ENCODE results near the gene PRM2.
A peak's percentile ranks its signal among the peaks of the same experiment; 100 is the strongest.
"Not testable (repeated sequence)": the region's sequence is repeated elsewhere in the genome, so short reads cannot be mapped to it uniquely, and the experiment has no call there.

Gene PRM2

DNA sequence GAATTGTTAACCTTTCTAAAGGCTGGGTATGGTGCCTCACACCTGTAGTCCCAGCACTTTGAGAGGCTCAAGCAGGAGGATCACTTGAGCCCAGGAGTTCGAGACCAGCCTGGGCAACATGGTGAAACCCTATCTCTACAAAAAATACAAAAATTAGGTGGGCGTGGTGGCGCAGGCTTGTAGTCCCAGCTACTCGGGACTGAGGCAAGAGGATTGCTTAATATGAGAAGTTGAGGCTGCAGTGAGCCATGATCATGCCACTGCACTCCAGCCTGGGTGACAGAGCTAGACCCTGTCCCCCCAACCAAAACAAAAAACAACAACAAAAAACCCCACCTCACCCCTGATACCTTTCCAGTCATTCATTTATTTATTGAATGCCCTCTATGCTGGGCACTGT lies 13.4 kb upstream of the PRM2 start:
- DNase-seq, result not testable (repeated sequence)

DNA sequence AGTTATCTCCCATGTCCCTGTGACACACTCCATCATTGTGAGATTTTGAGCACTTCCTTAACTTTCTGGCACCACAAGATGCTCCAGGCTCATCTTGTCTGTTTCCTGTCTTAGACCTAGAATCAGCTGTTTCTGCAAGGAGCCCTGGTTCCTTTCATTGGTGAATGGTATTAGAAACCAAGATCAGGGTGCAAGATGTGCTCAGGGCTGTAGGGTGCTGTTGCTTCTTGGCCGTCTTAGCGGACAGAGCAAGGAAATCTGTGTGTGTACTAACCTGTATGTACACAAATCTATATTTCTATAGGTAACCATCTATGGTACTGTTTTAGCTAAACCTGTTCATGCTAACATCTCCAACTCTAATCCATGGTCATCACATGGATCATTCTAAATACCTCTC lies 12.9 kb upstream of the PRM2 start:
- DNase-seq, result no peak

DNA sequence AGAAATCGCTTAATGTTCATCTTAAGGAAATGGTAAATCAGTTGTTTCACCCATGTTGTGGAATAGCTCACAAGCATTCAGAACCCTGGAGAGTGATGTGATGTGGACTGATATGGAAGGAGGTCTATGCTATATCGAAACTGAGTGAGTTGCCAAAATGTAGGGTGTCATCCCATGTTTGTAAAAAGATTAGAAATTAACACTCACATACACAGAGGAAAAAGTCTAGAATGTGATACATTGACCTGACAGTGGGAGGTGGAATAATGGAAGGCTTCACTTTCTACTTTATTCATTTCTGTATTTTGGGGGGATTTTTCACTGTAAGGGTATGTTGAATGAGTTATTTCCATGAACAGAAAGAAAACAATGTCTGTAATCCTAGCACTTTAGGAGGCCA lies 9.6 kb upstream of the PRM2 start:
- DNase-seq, result no peak

DNA sequence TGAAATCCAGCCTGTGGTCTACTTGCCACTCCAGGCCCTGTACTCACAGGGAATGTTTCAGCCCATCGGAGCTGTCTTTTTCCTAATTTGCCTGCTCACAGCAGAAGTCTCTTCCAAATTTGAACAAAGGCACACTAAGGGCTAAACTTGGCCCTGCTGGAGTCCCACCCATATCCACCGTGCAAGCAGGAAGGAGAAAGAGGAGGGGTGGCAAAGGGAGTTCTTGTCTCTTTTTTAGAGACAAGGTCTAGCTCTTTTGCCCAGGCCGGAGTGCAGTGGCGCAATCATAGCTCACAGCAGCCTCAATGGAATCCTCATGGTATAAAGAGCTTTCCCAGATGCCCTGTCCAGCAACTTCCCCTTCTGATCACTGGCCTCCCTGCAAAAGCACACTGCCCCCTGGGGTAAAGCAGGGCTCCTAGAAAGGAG lies 7.6 kb upstream of the PRM2 start:
- no peak for DNase-seq

DNA sequence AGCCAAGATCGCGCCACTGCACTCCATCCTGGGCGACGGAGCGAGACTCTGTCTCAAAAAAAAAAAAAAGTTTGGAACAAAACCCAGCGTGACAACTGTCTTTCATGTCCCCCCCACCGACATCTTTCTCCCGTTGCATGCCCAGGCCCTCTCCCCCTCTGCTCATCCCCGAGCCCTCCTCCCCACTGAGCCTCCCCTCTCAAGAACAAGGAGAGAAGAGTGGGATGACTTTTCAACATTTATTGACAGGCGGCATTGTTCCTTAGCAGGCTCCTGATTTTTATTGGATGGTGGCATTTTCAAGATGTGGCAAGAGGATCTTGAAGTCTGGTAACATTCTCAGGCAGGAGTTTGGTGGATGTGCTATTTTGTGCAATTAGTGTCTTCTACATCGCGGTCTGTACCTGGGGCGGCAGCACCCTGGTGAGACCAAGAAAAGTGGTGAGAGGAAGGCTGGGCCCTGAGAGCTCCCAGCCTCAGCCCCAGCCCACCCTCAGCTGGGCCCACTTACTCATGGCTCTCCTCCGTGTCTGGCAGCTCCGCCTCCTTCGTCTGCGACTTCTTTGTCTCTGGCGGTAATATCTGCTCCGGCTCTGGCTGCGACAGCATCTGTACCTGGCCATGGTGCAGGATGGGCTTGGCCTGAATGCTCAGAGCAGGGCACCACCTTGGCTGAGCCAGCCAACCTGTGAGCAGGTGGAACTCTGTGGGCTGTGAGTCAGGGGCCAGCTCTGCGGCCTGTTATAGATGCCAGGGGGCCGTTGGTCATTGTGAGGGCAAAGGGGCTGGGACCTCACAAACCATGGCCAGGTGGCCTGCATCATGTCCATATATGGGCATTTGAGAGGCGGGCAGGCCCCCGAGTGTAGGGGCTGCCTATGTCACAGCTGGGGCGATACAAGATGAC lies 4.6 kb upstream of the PRM2 start, which contains the start of gene PRM1:
Gene PRM1 (minus strand): TSS at position 715 of the 907 bp plus-strand sequence. CDS start 92 bp downstream, at position 623.
- no peak for DNase-seq

DNA sequence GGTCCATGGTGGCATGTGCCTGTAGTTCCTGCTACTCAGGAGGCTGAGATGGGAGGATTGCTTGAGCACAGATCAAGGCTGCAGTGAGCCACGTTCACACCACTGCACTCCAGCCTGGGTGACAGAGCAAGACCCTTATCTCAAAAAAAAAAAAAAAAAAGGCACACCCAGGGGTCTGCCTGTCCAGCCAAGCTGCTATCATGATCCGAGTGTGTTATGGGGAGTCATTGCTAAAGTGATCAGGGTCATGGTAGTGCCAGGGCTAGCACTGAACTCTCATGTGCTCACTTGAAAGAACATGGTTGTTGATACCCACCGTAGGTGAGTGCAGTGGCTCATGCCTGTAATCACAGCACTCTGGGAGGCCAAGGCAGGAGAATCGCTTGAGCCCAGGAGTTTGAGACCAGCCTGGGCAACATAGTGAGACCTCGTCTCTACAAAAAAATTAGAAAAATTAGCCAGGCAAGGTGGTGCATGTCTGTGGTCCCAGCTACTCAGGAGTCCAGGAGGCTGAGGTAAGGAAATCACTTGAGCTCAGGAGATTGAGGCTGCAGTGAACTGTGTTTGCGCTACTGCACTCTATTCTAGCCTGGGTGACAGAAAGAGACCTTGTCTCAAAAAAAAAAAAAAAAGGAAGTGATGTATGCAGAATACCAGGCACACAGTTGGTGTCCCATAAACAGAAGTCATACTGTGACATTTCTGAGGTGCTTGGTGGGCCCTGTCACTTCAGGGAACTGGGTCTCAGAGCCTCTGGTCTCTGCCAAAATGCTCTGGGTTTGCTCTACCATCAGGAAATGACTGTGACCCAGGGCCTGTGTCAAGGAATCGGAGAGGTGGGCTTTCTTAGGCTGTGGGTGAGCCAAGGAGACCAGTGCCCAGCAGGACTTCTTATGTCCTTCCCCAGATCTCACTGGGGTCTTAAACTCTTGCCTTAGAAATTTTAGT lies 2.7 kb upstream of the PRM2 start:
- DNase-seq, result no peak

DNA sequence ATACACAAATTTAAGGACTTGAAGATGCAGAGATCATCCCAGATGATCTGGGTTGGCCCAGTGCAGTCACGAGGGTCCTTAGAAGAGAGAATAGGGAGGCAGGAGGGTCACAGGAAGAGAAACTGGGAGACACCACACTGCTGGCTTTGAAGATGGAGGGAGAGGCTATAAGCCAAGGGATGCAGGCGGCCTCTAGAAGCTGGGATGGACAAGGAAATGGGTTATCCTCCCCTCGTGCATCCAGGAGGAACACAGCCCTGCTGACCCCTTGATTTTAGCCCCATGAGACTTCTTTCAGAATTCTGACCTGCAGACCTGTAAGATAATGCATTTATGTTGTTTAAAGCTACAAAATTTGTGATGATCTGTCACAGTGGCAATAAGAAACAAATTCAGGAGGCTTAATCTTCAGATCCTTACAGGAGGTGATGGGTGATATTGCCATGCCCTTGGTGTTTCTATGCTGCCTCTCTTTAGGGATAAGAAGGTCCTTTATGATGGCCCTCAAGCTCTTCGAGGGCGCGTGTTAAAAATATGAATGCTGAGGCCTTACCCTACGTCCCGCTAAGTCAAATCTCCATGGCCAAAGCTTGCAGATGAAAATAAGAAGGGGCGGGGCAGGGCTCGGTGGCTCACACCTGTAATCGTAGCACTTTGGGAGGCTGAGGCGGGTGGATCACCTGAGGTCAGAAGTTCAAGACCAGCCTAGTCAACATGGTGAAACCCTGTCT lies 1.5 kb upstream of the PRM2 start:
- DNase-seq, result no peak

DNA sequence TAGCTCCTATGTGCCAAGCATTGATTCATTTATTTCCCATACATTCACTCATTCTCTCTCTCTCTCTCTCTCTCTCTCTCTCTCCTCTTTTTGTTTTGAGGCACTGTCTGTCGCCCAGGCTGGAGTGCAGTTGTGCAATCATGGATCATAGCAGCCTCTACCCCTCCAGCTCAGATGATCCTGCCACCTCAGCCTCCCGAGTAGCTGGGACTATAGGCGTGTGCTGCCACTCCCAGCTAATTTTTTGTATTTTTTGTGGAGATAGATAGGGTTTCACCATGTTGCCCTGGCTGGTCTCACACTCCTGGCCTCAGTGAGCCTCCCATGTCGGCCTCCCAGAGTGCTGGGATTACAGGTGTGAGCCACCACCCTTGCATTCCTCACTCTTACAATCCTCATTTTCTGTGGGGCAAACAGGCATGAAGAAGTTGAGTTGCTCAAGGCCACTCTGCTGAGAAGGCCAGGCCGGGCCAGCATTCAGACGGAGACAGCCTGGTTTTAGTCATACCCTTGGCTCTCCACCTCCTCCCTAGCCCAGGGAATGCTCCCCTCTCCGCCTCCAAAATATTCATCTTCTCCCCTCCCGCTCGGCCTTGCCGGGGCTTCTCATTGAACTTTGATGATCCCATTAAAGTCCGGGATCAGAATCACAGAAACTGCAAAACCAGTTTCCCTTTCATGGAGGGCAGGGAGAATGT lies 765 bp upstream of the PRM2 start:
- no peak for DNase-seq

DNA sequence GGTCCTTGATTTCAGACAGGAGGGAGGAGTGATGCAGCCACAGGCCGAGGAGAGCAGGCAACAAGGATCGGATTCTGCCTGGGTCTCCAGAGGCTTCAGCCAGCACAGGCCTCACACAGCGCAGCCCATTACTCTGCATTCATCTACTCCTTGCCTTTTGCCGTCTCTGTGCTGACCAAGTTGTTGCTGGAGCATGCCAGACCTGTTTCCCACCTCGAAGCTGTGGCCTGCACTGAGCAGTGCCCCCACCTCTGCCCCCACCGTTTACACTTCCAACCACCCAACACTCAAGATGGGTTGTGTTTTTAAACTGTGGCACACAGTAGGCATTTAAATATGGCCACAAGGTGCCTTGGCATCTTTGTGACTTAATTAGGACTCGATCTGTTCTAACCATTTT lies 1.3 kb downstream of the PRM2 start:
- no peak for DNase-seq

DNA sequence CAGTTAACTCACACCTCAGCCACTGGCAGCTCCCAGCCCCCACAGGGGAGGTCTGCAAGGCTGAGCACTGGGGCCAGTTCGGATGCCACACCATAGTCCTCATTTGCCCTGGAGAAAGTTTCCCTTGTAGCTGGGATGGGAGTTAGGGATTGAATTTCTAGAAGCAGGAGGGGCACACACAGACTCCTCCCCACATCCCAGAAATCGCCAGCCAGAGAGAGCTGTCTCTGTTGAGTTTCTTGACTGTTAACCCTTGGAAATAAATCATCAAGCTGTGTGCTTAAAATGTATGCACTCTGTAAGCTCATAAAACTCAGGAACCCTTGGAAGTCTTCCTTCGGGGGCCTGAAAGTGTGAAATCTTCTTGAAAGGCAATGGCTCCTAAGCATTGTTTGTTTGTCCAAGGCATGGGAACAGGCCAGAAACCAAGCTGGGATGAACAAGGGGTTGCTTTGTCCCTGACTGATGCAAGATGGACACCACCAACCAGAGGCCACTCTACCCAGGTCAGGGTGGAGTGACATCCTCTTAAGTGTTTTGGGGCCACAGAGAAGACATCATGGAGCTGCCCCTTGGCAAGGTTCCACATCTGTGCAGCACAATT lies 2.5 kb downstream of the PRM2 start:
- DNase-seq, result peak; percentile 68

DNA sequence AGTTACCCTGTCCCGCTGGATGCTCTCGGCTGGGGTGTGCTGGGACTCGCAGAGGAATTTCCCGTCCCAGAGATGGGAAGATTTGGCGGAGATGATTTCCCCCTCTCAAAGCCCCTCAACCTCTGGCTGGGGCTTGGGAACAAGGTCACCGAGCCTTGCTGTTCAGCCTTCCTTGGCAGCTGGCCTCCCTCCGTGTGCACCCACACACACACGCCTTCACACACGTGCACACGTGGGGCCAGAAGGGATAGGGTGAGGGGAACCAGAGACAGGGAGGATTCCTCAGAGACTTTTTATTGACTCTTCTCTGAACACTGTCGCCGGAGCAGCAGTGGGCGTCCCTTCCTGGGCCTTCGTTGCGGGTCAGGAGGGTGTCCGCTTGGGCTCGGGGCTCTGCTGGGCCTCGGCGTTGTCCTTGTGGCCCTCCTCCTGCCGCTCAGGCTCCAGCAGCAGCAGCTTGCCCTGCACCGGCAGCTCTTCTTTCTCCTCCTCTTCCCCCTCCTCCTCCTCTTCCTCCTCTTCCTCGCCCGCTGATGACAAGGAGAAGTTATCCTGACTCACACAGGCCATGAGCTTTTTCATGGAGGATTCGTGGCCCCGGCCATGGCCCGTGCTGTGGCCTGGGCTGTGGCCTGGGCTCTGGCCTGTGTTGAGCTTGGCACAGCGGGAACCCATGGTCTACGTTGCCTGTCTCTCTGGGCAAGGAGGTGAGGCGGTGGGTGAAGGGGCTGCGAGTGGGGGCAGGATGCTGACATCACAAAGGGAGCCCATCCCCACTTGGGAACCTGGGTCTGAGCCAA lies 3.2 kb downstream of the PRM2 start, which contains the start of gene PRM3:
Gene PRM3 (minus strand): TSS at position 709 of the 800 bp plus-strand sequence. CDS start 34 bp downstream, at position 675.
- no peak for DNase-seq

DNA sequence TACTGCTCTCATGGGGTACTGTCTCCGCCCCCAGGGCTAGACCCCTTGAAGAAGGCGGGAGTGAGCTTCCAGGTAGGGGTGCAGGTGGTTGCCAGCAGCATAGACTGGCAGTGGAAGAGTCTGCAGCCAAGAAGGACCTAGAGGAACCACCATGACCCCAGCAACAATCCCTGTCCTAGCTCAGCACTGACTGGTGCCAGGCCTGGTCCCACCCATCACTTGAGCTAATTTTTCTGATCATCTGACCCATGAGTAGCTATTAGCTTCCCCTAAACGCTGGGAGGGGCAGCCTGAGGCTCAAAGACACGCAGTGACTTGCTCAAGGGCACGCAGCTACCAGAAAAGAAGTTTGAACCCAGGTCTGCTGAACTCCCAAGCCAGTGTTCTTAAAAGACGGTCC lies 3.8 kb downstream of the PRM2 start:
- no peak for DNase-seq

DNA sequence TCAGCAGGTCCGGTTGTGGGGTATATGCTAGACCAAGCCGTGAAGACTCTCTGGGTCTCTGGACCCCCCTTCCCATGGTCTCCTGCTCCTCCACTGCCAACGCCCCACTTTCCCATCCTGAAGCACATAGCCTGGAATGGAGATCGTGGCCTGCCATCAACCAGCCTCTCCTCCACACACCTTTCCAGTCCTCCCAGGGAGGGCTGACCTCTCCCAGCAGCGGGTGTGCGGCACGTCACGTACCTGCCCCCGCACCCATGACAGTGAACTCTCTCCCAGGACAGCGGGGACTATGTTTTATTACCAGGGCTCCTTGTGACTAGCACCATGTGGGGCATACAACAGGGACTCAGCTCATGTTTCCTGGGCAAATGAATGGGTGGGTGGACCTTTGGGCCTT lies 4.7 kb downstream of the PRM2 start:
- no peak for DNase-seq

DNA sequence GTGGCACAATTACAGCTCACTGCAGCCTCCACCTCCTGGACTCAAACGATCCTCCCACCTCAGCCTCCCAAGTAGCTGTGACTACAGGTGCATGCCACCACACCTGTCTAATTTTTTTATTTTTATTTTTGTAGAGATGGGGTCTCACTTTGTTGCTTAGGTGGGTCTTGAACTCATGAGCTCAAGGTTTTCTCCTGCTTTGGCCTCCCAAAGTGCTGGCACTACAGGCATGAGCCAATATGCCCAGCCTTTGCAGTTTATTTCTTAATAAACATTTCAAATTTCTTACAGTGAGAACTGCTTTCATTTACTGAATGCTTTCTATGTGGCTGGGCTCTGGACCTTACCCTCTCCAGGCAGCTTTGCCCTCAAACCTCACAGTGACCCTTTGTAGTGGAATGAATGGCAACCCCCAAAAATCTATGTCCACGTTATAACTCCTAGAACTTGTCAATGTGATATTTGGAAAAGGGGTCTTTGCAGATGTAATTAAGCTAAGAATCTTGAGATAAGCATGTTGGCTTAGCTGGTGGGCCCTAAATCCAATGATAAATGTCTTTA lies 5.6 kb downstream of the PRM2 start:
- DNase-seq, result no peak

DNA sequence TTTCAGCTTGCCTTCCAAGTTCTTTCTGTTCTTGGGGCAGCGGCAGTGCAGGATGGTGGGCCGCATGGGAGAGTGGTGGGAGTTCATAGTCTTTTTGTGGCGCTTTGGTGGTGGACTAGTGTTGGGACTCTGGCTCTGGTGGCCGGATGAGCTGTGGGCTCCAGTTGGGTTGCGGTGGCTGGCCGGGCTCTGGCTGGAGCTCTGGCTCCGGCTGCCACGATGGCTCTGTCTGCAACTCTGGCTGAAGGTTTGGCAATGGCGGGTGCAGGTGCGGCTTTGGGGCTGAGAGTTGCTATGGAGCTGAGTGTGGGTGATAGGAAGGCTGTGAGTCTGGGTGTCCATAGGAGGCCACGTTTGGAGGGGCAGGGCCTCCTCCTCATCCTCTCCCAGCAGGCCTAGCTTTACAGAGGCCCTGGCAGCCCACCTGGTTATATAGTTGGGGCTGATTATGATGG lies 7.3 kb downstream of the PRM2 start, which contains the start of gene TNP2:
Gene TNP2 (minus strand): TSS at position 405 of the 455 bp plus-strand sequence. CDS start 63 bp downstream, at position 342.
- DNase-seq, result no peak

DNA sequence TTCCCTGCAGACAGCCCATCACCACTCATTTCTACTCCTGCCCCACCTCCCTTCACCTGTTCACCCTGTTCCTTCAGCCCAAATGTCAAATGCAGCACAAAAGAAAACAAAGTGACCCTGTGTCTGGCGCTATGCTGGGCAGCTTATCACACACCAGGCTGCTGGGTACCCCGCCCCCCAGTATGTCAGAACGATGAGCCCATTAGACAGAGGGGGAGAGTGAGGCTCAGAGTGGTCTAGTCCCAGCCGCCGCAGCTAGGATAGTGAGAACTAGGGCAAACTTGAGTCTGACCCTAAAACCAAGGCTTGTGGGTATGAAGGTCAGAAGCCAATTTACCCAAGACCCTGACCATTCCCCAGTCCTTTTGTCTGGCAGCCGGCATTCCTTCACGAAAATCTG lies 11.2 kb downstream of the PRM2 start:
- DNase-seq, result no peak

DNA sequence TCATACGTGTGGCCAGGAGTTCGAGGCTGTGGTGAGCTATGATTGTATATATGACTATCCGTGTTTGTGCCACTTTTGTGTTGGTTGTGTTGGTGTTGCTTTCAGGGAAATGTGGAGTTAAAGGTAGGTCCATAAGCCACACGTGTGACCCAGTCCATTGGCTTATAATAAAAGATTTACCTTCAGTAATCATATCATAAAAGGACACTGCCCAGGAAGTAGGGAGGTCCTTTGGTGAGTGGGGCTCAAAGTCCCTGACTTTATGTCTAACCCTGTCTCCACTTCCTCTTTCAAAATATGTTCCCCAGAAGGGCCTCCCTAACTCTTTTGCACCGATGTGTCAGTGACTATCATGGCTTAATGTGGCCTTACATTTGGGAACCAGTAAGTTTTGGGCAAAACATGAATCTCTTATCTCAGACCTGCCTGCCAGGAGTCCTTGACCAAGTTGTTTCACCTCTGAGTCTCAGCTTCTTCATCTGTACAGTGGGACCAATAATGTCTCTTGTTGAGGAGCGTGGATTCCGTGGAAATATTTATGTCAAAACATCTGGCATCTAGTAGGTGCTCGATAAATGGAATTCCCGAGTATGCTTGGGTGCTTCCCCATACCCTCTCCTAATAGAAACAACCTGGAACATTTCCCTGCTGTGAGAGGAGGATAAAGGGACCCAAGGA lies 12.0 kb downstream of the PRM2 start:
- no peak for DNase-seq

DNA sequence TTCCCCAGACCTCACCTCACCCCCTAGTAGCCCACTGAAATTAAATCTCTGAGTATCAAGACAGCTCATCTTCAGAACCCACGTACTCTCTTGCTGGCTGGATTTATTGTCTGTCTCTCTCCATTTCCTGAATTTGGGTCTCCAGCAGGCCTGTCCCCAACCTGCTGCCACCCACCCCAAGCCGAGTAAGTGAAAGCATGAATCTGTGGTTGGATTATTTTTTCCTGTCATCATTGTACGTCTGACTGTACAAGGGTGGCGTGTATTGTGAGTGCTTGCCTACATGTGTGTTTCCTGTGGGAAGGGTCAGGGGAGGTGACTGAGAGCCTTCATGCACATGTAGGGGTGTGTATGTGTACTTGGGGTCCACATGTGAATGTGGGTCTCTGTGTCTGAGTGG lies 12.5 kb downstream of the PRM2 start:
- DNase-seq, result no peak

DNA sequence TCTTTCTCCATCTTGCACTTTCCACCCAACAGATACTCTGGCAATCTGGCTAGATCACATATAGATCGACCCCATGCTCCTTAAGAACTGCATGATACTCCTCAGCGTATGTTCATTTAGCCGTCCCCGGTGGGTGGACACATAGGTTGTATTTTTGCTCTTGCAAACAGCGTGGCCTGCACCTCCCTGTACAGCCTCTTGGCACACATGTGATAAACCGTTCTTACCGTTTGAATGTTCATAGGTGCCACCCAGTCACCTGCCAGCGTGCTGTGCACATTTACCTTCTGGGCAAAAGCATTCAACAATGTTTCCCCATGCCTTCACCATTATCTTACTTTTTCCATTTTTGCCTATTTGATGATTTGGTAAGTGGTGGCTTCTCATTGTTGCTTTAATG lies 13.4 kb downstream of the PRM2 start:
- DNase-seq, result no peak

Data from right kidney (tissue), 1 donor.